MM.1S (cell line): ENCODE measurements around the gene KSR2.

Experiments used
- EZH2 ChIP-seq: fragments of 300-600 bp; sonication (generic); optimal IDR thresholded peaks from 2 replicates; pipeline ENCODE3; 2017; ENCODE audit warnings: low read depth, mild to moderate bottlenecking, antibody characterized with exemption, low read length, mixed read lengths
- EZH2phosphoT487 ChIP-seq: fragments of 300-600 bp; sonication (generic); IDR thresholded peaks from 2 replicates; pipeline ENCODE4 v1.6.1; 2018; ENCODE audit warnings: antibody characterized with exemption, low read length
- TF ChIP-seq, protein P1 (sequence below): fragments of 300-600 bp; sonication (generic); IDR thresholded peaks from 2 replicates; pipeline ENCODE4 v1.5.1; 2016; ENCODE audit warnings: antibody characterized with exemption, low read length, mixed read lengths

GRCh38 chr12:117836476-117836875 is 132.3 kb downstream of the KSR2 start:
- TF ChIP-seq, protein P1, sequence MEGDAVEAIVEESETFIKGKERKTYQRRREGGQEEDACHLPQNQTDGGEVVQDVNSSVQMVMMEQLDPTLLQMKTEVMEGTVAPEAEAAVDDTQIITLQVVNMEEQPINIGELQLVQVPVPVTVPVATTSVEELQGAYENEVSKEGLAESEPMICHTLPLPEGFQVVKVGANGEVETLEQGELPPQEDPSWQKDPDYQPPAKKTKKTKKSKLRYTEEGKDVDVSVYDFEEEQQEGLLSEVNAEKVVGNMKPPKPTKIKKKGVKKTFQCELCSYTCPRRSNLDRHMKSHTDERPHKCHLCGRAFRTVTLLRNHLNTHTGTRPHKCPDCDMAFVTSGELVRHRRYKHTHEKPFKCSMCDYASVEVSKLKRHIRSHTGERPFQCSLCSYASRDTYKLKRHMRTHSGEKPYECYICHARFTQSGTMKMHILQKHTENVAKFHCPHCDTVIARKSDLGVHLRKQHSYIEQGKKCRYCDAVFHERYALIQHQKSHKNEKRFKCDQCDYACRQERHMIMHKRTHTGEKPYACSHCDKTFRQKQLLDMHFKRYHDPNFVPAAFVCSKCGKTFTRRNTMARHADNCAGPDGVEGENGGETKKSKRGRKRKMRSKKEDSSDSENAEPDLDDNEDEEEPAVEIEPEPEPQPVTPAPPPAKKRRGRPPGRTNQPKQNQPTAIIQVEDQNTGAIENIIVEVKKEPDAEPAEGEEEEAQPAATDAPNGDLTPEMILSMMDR: no peak
- no peak for TF ChIP-seq EZH2
- TF ChIP-seq EZH2phosphoT487: no peak
